IPS DF 4.7 (cell line): ENCODE data around the gene NFILZ.

Experiments used
- DNase-seq: peaks from one replicate; pipeline ENCODE4 v3.0.0-alpha.2; 2013; ENCODE audit warnings: low spot score; ENCODE audit errors: extremely low read depth

Gene NFILZ

DNA sequence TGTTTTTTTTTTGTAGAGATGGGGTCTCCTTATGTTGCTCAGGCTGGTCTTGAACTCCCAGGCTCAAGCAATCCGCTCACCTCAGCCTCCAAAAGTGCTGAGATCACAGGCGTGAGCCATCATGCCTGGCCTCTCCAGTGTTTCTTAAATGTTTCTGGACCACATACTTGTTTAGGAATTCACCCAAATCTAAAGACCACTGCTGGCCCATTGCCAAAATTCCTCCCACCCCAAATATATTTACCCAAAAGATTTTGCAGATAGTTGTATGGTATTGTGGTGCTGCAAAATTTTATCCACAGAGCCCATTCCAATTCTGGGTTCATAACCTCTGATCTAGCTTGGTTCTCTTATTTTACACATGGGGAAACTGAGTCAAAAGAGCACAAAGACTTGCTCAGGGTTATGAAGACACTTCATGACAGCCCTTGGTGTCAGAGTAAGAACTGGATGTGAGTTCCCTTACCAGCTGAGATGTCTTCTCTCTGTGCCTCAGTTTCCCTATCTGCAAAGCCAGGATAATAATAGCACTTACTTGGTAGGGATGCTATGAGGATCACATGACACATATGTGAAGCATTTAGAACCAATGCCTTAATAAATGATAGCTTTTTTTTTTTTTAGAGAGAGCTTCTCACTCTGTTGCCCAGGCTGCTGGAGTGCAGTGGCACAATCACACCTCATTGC is 10.9 kb downstream of the NFILZ start:
- no peak for DNase-seq

DNA sequence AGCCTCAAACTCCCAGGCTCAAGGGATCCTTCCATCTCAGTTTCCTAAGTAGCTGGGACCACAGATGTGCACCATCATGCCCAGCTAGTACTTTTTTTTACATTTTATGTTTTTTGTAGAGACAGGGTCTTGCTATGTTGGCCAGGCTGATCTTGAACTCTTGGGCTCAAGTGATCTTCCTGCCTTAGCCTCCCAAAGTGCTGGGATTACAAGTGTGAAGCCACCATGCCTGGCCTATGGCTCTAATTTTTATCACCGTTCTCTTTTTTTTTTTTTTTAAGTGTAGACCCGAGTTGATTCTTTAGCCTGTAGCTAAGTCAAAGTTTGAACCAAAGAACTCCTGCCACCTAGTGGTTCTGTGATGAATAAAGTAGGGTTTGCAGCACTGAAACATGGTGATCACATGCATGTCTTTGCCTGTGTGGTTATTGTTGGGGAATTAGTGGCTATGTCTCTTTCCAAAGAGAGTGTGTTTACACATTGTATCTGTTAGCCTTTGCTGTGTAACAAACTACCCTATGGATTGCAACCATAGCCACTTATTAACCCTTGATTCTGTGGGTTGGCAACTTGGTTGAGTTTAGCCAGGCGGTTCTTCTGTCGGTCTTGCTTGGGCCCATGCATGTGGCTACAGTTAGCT is 11.6 kb downstream of the NFILZ start:
- DNase-seq: no peak

DNA sequence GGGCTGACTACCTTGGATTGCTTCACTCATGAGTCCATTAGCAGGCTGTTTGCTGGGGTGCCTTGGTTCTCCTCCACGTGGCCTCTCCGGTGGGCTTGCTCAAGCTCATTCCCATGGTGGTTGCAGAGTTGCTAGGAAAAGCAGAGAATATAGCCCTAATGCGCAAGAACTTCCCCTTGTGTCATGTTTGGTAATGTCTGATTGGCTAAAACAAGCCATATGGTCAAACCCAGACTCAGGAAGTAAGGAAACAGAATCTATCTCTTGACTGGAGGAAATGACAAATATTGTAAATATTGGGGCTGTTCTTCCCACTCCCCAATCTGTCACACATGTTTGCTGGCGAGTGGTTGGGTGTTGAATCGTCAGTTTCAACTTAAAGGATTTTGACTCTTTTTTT is 12.1 kb downstream of the NFILZ start:
- DNase-seq: no peak

DNA sequence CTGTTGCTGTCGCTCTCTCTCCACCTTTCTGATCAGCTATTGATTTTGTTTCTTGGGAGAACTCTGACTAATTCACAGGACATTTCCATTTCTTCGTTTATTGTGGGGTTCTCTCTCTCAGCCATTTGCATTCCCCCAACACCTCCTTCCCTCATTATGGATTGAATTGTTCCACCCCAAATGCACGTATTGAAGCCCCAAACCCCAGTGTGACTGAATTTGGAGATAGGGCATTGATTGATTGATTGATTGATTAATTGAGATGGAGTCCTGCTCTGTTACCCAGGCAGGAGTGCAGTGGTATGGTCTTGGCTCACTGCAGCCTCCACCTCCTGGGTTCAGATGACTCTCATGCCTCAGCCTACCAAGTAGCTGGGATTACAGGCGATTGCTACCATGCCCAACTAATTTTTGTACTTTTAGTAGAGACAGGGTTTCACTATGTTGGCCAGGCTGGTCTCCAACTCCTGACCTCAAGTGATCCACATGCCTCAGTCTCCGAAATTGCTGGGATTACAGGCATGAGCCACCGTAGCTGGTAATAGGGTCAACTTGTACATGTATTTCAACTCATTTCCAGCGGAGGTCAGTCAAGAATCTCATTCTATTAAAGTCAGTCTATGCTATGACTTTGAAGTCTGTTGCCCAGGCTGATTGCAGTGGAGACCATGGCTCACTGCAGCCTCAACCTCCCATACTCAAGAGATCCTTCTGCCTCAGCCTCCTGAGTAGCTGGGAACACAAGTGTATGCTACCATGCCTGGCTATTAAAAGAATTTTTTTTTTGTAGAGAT is 13.6 kb downstream of the NFILZ start:
- no peak for DNase-seq

DNA sequence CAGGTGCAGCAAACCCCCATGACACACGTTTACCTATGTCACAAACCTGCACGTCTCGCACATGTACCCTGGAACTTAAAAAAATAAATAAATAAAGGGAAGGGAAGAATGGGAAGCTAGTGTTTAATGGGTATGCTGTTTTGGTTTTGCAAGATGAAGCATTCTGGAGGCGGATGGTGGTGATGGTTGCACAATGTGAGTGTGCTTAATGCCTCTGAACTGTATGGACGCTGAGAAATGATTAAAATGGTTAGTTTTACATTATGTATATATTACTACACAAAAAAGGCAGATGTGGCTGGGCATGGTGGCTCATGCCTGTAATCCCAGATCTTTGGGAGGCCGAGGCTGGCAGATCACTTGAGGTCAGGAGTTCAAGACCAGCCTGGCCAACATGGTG is 17.8 kb downstream of the NFILZ start:
- DNase-seq: no peak

DNA sequence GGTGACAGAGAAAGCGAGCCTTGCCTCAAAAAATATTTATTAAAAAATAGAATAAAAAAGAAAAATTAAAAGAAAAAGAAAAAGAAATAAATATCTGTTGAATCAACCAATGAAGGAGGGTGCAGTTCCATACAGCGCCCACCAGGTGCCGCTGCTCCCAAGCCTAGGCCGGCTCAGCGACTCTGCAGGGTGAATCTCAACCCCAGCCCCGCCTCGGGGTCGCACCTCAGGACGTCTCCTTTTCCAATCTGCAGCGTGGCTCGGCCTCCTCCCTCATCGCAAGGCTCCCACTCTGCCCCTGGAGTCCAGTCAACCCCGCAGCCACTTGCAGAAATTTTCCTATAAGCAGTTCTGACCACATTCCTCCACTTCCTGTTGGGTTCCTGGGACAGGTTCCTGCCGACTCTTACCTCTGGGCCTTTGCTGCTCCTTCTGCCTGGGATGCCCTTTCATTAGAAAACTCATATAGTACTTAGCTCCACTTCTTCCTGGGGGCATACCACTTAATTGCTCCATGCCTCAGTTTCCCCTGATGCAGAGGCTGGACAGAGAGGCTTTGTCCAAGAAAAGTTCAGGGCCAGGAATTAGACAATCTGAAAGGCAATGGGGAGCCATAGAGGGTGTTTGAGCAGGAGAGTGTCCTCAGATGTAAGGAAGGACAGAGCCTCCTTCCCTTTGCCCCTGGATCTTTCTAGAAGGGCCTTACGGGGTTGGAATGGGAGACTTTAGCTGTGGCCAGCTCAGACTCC is 24.3 kb downstream of the NFILZ start:
- no peak for DNase-seq

DNA sequence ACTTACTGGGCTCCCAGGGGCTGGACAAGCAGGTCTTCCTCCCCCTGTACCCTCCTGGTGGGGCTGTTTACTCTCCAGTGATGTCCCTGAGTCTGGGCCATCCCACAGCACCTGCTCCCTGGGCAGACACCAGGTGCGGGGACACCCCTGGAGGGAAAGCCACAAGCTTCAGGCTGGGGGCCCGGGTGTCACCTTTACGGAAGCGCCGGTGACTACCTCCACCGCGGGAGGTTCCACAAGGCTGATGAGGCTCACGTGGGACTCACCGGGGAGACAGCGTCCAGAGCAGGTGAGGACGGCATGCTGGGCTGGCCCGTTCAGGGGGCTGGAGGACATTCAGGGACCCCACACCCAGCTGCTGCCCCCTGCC is 24.9 kb downstream of the NFILZ start:
- no peak for DNase-seq

DNA sequence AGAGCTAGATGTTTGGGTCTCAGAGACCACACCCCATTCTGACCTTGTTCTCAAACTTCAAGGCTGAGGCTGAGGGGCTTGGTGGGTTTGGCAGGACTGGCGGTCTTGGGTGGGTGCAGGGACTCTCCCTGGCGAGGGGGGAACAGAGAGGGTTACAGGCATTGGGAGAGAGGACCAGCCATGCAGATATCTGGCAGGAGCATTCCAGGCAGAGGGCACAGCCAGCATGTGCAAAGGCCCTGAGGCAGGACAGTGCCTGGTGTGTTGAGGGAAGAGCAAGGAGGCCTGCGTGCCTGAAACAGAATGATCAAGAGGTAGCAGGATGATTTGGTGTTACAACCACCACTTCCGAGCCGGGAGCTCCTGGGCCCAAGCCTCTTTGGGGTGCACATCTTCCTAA is 27.4 kb downstream of the NFILZ start:
- no peak for DNase-seq

DNA sequence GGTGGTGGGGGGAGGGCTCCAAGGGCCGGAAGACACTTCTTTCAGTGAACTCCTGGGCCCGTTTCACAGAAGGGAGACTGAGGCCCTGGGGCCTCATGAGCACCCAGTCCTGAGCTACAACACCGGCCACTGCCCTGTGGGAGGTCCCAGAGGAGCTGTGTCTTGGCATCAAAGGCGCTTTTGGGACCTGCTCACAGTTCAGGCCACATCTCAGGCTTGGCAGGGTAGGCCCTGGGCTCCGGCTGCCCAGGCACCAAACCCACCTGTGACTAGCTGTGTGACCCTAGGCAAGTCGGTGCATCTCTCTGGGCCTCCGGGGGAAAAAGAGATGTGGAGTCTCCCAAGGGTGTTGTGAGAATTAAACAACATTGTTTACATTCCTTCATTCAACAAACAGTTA is 29.5 kb downstream of the NFILZ start:
- DNase-seq: no peak

DNA sequence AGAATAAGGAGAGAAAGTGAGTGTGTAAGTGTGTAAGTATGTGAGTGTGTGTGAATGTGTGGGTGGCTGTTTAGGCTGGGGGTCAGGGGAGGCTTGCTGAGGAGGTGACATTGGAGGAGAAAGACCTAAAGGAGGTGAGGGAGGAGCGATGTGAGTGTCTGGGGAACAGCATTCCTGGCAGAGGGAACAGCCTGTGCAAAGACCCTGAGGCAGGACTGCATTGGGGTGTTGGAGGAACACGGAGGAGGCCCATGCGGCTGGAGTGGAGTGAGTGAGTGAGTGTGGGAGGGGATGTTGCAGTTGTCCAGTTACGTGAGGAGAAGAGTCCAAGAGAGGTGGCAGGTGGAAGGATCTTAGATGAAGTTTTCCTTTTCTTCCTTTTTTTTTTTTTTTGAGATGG is 31.8 kb downstream of the NFILZ start:
- no peak for DNase-seq

DNA sequence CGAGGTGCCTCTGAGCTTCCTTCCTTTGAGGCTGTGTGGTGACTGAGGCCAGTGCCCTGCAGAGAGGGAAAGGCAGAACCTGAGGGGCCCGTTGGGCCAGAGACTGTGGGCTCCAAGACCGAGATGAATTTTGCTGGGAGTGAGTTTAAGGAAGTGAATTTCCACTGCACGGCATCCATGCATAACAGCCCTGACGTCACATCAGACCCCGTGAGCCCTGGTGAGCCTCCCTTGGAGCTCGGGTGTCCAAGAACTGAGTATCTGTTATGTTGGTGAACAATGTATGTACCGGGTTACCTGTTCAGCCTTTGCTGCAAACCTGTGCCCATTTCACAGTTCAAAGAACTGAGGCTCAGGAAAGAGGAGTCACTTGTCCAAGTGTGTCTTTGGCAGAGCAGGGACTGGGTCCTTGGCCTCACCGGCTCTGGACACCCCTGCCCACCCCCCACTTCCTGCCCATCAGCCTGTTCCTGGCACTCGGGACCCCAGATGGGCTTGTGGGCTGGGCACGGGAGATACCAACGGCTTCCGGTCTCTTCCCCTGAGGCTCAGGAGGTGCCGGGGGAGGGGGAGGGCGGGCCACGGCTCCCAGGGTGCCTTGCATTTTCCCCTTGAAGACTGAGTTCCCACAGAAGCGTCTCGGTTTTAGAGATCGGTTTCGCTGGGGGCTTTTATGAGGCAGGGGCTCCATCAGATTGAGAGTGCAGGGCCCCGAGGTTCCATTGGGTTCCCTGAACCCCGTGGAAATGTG is 33.7 kb downstream of the NFILZ start:
- DNase-seq: no peak

DNA sequence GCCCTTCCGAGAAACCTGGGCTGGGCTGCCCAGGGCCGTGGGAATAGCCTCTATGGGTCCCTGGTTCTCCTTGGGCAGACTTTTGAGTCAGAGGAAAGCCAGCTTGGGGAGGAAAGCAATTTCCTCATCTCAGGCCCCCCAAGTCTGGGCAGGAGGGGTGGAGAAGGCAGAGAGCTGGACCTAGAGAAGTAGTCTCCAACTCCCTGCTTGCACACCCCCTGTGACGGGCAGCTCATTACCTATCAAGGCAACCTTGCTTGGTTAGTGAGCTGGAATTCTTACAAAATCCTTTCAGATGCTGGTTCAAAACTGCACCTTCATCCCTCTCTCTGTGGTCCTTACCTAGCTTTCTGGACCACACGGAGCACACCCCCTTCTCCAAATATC is 34.2 kb downstream of the NFILZ start:
- DNase-seq: no peak

DNA sequence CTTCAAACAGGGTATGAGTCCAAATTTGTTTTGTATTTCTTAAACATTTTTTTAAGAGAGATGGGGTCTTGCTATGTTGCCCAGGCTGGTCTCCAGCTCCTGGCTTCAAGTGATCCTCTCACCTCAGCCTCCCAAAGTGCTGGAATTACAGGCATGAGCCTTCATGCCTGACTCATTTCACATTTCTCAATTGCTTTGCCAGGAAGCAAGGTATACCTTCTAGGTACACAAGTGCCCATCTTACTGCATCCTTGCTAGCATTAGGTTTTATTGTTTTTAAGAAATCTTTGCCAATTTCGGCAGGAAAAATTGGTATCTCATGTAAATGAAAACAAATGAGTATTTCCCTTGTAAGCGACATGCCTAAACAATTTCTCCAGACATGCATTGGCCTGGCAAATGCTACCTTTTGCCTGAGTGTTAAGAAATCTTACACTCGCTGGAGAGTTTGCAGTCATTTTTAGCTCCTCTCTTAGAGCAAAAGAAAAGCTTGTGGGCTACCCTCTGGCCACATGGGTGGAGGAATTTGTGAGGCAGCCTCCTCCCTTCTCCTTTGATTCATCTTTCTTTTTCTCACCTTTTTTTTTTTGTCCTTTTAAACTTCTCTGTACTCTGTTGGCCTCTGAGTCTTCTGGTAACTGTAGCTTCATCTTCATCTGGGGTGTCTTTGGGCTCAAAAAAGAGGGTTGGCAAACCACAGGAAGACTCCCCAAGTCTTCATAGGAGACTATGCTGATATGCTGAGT is 35.2 kb downstream of the NFILZ start:
- DNase-seq: no peak

DNA sequence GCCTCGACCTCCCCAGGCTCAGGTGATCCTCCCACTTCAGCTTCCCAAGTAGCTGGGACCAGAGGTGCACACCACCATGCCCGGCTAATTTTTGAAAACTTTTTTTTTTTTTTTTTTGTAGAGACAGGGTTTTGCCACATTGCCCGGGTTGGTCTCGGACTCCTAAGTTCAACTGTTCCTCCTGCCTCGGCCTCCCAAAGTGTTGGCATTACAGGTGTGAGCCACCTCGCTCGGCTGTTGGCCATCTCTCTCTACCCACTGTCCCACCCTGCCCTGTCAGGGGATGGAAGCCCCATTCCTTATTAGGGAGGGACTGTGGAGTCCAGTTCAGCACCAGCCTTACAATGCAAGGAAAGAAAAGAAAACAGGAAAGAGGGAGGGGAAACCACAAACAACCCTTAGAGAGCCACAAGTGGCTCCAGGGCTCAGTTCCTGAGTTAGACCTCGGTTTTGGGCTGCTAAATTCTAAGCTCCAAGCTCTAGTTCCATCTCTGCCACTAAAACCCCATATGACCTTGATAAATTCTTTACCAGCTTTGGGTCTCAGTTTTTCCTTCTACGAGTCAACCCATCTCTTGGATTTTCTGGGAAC is 36.5 kb downstream of the NFILZ start:
- no peak for DNase-seq

DNA sequence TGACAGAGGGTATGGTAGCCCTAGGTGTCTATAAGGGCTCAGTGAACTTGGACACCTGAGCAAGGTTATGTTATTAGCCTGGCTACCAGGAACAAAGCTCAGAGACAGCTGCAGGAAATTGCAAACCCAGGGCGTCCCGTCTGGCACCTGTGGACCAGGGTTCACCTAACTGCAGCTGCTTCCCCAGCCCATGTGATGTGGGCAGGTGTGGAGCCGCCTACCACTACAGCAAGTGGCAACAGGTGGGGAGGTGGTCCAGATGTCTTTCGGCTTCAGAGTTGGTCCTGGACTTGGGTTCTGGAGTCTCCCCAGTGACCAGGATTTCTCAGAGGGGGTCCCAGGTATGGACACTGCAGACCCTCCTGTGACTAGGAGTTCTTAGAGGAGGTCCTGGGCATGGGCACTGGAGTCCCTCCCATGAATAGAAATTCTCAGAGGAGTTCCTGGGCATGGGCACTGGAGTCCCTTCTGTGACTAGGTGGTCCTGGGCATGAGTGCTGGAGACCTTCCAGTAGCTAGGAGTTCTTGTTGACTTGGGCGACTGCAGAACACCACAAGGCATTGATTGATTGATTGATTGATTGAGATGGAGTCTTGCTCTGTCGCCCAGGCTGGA is 43.0 kb downstream of the NFILZ start:
- DNase-seq: no peak

DNA sequence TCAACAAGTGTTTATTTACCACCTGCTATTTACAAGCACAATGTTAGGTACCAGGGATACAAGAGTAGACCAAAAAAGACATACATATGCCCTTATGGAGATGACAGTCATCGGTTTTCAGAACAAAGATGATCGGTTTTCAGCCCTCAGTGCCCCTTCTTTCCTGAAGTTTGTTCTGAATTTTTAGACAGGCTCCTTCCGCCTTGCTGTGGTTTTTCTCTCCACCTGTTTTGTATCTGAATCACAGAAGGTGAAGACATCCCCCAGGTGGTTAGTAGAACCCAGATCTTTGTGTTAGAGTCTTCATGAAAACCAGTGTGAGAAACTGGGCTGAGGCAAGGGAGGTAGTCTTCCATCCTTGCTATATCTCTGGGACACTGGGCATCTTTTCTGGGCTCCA is 44.6 kb downstream of the NFILZ start:
- no peak for DNase-seq

DNA sequence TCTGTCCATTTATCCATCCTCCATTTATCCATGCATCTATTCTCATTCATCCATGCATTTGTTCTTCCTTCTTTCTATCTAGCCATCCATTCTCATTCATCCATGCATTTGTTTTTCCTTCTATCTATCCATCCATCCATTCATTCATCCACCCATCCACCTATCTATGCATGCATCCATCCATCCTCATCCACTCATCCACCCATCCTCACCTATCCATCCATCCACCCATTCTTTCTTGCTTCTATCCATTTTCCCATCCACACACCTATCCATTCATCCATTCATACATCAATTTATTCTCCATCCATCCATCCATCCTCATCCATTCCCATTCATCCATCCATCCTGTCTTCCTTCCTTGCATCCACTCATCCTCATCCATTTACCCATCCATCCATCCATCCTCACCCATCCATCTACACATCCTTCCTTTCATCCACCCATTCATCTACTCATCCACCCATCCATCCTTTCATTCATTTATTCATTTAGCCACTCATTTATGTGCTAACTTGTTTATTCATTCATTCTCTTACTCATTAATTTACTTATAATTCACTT is 47.9 kb downstream of the NFILZ start:
- no peak for DNase-seq
